ENCODE measurements around the gene HEMGN.

The HEMGN gene

DNA sequence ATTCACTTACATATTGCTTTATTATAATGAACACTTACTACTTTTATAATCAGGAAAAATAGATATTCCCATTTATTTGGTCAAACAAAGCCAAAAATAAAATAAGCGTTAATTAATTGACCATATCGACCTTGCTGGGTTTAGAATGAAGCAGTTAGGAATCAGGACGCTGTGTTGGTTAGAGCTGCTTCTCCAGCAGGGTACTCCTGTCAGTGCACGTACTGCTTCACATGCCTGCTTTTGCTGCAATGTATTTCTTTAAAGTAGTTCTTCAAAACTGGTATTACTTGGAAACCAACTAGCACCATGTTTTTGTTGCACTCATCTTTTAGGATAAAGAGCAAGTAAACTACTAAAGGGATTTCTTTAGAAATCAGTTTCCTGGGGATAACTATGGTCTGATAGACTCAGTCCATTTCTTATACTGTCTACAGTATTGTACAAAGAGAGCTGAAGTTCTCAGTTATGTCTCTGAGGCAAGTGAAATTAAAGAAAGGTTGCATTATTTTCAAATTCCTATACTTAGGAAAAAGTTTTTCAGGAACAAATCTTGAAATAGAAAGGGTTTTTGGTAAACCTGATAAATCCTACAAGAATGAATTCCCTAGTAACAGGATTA, 8.9 kb downstream of the HEMGN start:
- H3K9me3 Mint-ChIP-seq: no peaks in the 10 kb centered on the region
- no peaks in the 10 kb centered on the region for H3K36me3 Mint-ChIP-seq
- ATAC-seq (ENCODE audit: low read depth) (no peak), DNase-seq (ENCODE audit: low spot score in 2 of 2) (no peak)
- H3K4me3 Mint-ChIP-seq: no peak overlapping the region
- H3K27ac Mint-ChIP-seq: no peak overlapping the region
- peaks cover 8% of the 10 kb centered on the region for H3K4me1 Mint-ChIP-seq
- peaks cover 2% of the 10 kb centered on the region for H3K27me3 Mint-ChIP-seq

- Mint-ChIP-seq H3K9me3 (no peaks in the 10 kb centered on the region), H3K4me1 (peaks cover 19% of the 10 kb centered on the region), H3K4me3 (no peak overlapping the region), H3K27me3 (peaks cover 2% of the 10 kb centered on the region), H3K36me3 (peaks cover 5% of the 10 kb centered on the region), H3K27ac (no peak overlapping the region)
- no peak for ATAC-seq (ENCODE audit: low read depth)
- DNase-seq (ENCODE audit: low spot score in 2 of 2): no peak
These were observed 12.3 kb downstream of the HEMGN start for GRCh38 chr9:97925497-97926334.

DNA sequence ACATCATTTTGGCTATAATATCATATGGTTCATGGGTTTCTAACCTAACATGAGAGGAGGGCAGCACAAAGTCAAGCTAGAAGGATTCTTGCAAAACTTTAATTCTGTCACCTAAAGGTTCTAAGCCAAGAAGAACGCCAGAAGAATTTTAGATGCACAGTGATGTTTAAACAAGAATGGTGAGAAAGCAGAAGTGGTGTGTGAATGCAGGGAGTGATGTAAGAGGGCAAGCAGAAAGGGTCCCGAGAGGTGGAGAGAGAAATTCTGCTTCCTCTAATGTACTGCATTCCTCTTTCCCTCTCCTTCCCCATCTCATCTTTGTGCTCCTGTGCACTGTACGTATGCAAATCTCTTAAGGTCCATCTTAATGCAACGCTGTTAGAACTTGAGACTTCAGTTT, 13.6 kb downstream of the HEMGN start:
- Mint-ChIP-seq H3K4me3 (no peak overlapping the region), H3K4me1 (peaks cover 27% of the 10 kb centered on the region), H3K27ac (no peak overlapping the region), H3K27me3 (peaks cover 2% of the 10 kb centered on the region), H3K9me3 (no peaks in the 10 kb centered on the region), H3K36me3 (peaks cover 7% of the 10 kb centered on the region)
- DNase-seq (ENCODE audit: low spot score in 2 of 2): no peak
- ATAC-seq (ENCODE audit: low read depth): no peak

GRCh38 chr9:97923529-97924108, 14.4 kb downstream of the HEMGN start:
- H3K27ac Mint-ChIP-seq: peak overlapping the region; percentile 99
- peaks cover 11% of the 10 kb centered on the region for H3K36me3 Mint-ChIP-seq
- peaks cover 30% of the 10 kb centered on the region for H3K4me1 Mint-ChIP-seq
- H3K27me3 Mint-ChIP-seq: peaks cover 2% of the 10 kb centered on the region
- H3K4me3 Mint-ChIP-seq: peak overlapping the region; percentile 35
- DNase-seq (ENCODE audit: low spot score in 2 of 2) (peak; percentile 59 to 67), ATAC-seq (ENCODE audit: low read depth) (peak; percentile 17)
- no peaks in the 10 kb centered on the region for H3K9me3 Mint-ChIP-seq

DNA sequence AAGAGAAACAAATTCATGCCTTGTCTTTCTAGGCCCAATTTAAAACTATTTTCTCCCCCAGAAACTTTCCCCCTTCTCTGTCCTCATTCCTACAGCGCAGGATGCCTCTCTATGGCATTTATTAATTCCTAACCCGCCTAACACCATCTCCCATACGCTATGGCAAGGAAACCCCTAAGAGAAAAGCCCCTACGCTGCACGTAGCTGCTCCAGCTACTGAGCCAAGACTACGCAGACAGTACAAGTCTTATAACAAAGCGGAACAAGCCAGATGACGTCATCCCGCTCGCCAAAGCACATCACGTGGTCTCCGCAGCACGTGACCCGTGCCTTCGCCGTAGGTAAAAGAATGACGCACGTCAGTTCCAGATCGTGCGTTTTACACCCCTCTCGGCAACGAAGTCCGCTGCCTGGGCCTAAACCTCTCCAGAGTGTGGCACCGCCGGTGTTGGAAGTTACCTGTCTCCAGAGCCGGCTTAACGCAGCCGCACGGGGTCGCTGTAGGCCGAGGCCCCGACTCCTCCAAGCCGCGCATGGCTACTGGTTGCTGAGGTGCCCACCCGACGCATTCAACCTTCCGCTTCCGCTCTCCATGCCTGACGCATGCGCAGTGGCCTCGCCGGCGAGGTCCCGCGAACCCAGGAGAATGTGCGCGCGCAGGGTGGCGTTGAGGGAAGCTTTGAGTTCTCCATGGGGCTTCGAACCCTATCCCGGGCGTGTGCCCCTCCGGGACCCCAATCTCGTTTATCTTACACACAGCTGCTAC, 15.8 kb downstream of the HEMGN start, which contains the start of gene TRMO:
TRMO (minus strand) TSS at position 542 of the 766 bp plus-strand sequence; CDS start at position 535, 7 bp downstream.
- peaks cover 13% of the 10 kb centered on the region for H3K36me3 Mint-ChIP-seq
- peak within 1 kb of the TSS; percentile 99 for H3K27ac Mint-ChIP-seq
- H3K4me3 Mint-ChIP-seq: peak within 1 kb of the TSS; percentile 85
- H3K27me3 Mint-ChIP-seq: peaks cover 2% of the 10 kb centered on the region
- peaks cover 30% of the 10 kb centered on the region for H3K4me1 Mint-ChIP-seq
- no peaks in the 10 kb centered on the region for H3K9me3 Mint-ChIP-seq
- ATAC-seq (ENCODE audit: low read depth): peak; percentile 76
- peak; percentile 98 to 99 for DNase-seq (ENCODE audit: low spot score in 2 of 2)

GRCh38 chr9:97919217-97919813, 18.7 kb downstream of the HEMGN start:
- Mint-ChIP-seq H3K9me3 (no peaks in the 10 kb centered on the region), H3K27ac (peak overlapping the region; percentile 99), H3K4me3 (no peak overlapping the region), H3K27me3 (no peaks in the 10 kb centered on the region), H3K4me1 (peaks cover 29% of the 10 kb centered on the region), H3K36me3 (peaks cover 24% of the 10 kb centered on the region)
- no peak for ATAC-seq (ENCODE audit: low read depth)
- DNase-seq (ENCODE audit: low spot score in 2 of 2): no peak

DNA sequence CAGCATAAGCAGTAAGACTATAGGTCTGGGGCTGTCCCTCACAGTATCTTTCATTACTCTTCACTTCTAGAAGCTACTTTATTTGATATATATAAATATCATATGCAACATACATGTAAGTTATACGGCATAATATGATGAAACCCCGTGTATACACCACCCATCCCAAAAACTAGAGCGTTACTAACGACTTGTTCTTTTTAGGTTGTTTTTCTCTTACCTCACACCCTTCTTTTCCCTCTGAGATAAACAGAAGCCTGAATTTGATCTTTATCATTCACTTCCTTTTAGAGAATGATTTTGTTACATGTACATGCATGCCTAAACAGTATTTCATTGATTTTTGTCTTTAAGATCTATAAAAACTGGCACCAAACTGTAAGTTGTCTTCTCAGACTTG, 19.4 kb downstream of the HEMGN start:
- H3K27ac Mint-ChIP-seq: peak overlapping the region; percentile 99
- DNase-seq (ENCODE audit: low spot score in 2 of 2) (no peak), ATAC-seq (ENCODE audit: low read depth) (no peak)
- no peak overlapping the region for H3K4me3 Mint-ChIP-seq
- peaks cover 26% of the 10 kb centered on the region for H3K4me1 Mint-ChIP-seq
- peaks cover 27% of the 10 kb centered on the region for H3K36me3 Mint-ChIP-seq
- H3K27me3 Mint-ChIP-seq: no peaks in the 10 kb centered on the region
- H3K9me3 Mint-ChIP-seq: no peaks in the 10 kb centered on the region

- H3K27me3 Mint-ChIP-seq: no peaks in the 10 kb centered on the region
- no peak for ATAC-seq (ENCODE audit: low read depth)
- no peak for DNase-seq (ENCODE audit: low spot score in 2 of 2)
- no peak overlapping the region for H3K4me3 Mint-ChIP-seq
- H3K36me3 Mint-ChIP-seq: peaks cover 34% of the 10 kb centered on the region
- peaks cover 16% of the 10 kb centered on the region for H3K4me1 Mint-ChIP-seq
- H3K9me3 Mint-ChIP-seq: no peaks in the 10 kb centered on the region
- peak overlapping the region; percentile 82 for H3K27ac Mint-ChIP-seq
These were observed 26.0 kb downstream of the HEMGN start for GRCh38 chr9:97911970-97912369.

GRCh38 chr9:97911528-97911927, 26.4 kb downstream of the HEMGN start:
- peaks cover 14% of the 10 kb centered on the region for H3K4me1 Mint-ChIP-seq
- no peak for DNase-seq (ENCODE audit: low spot score in 2 of 2)
- no peak overlapping the region for H3K4me3 Mint-ChIP-seq
- no peaks in the 10 kb centered on the region for H3K27me3 Mint-ChIP-seq
- H3K27ac Mint-ChIP-seq: peak overlapping the region; percentile 82
- ATAC-seq (ENCODE audit: low read depth): no peak
- peaks cover 33% of the 10 kb centered on the region for H3K36me3 Mint-ChIP-seq
- H3K9me3 Mint-ChIP-seq: no peaks in the 10 kb centered on the region

DNA sequence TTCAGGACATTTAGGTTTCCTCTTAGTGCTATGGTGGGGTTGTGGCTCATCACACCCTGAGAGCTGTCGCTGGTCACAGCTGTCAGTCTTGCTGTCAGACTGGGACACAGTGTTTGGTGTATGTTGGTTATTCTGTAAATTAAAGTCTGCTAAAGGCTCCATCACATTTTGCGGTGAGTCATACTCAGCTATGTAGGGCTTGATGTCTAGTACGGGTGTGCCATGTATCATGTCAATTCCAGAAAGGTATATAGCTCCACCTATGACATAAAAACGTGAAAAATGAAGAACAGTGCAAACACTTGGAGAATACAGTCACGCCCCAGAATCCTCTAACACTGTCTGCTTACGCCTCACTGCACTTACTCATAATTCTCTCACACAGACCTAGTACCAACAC, 27.6 kb downstream of the HEMGN start:
- Mint-ChIP-seq H3K27ac (peak overlapping the region; percentile 82), H3K9me3 (no peaks in the 10 kb centered on the region), H3K36me3 (peaks cover 33% of the 10 kb centered on the region), H3K4me1 (peaks cover 18% of the 10 kb centered on the region), H3K27me3 (no peaks in the 10 kb centered on the region), H3K4me3 (no peak overlapping the region)
- no peak for ATAC-seq (ENCODE audit: low read depth)
- no peak for DNase-seq (ENCODE audit: low spot score in 2 of 2)

GRCh38 chr9:97908705-97909104, 29.3 kb downstream of the HEMGN start:
- Mint-ChIP-seq H3K36me3 (peaks cover 25% of the 10 kb centered on the region), H3K27me3 (no peaks in the 10 kb centered on the region), H3K4me1 (peaks cover 23% of the 10 kb centered on the region), H3K27ac (peak overlapping the region; percentile 82), H3K9me3 (no peaks in the 10 kb centered on the region), H3K4me3 (no peak overlapping the region)
- ATAC-seq (ENCODE audit: low read depth) (peak; percentile 71), DNase-seq (ENCODE audit: low spot score in 2 of 2) (no peak)

GRCh38 chr9:97907632-97908031, 30.3 kb downstream of the HEMGN start:
- Mint-ChIP-seq H3K4me3 (no peak overlapping the region), H3K4me1 (peaks cover 23% of the 10 kb centered on the region), H3K9me3 (no peaks in the 10 kb centered on the region), H3K27ac (peak overlapping the region; percentile 65), H3K27me3 (no peaks in the 10 kb centered on the region), H3K36me3 (peaks cover 21% of the 10 kb centered on the region)
- ATAC-seq (ENCODE audit: low read depth): no peak
- DNase-seq (ENCODE audit: low spot score in 2 of 2): no peak

- H3K4me1 Mint-ChIP-seq: peaks cover 23% of the 10 kb centered on the region
- no peak overlapping the region for H3K4me3 Mint-ChIP-seq
- DNase-seq (ENCODE audit: low spot score in 2 of 2) (no peak), ATAC-seq (ENCODE audit: low read depth) (peak; percentile 45)
- H3K9me3 Mint-ChIP-seq: no peaks in the 10 kb centered on the region
- H3K27ac Mint-ChIP-seq: peak overlapping the region; percentile 65
- no peaks in the 10 kb centered on the region for H3K27me3 Mint-ChIP-seq
- H3K36me3 Mint-ChIP-seq: peaks cover 19% of the 10 kb centered on the region
These were observed 30.9 kb downstream of the HEMGN start for GRCh38 chr9:97907046-97907445.
